ENCODE results near the gene PSMD11.

GRCh38 chr17:32529604-32530003 lies 85.3 kb downstream of the PSMD11 start:
- TF ChIP-seq, protein P1, sequence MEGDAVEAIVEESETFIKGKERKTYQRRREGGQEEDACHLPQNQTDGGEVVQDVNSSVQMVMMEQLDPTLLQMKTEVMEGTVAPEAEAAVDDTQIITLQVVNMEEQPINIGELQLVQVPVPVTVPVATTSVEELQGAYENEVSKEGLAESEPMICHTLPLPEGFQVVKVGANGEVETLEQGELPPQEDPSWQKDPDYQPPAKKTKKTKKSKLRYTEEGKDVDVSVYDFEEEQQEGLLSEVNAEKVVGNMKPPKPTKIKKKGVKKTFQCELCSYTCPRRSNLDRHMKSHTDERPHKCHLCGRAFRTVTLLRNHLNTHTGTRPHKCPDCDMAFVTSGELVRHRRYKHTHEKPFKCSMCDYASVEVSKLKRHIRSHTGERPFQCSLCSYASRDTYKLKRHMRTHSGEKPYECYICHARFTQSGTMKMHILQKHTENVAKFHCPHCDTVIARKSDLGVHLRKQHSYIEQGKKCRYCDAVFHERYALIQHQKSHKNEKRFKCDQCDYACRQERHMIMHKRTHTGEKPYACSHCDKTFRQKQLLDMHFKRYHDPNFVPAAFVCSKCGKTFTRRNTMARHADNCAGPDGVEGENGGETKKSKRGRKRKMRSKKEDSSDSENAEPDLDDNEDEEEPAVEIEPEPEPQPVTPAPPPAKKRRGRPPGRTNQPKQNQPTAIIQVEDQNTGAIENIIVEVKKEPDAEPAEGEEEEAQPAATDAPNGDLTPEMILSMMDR (conservative IDR thresholded peaks at IDR 0.05 in 1 of 2, IDR thresholded peaks at IDR 0.05 in 1 of 2; ENCODE audit: extremely low read depth in 1 of 2, insufficient read depth in 1 of 2, low read depth in 1 of 2, low read length in 2 of 2), result no peak
- no peak for TF ChIP-seq EZH2 (IDR thresholded peaks at IDR 0.05; ENCODE audit: borderline replicate concordance, low read length)
